ENCODE data around the gene ZFR.

DNA sequence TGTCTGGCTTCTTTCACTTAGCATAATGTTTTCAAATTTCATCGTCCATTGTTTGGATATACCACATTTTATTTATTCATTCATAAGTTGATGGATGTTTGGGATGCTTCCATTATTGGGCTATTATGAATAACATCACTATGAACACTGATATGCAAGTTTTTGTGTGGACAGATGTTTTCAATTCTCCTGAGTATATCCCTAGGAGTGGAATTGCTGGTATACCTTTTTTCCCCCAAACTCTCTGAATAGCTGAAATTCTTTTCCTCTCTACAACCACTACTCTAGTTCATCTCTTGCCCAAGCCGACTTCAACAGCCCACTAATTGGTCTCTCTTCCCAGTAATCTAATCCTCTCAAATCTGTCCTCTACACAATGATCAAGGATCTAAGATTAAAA, 4.7 kb upstream of the ZFR start:
- TF ChIP-seq, protein P1, sequence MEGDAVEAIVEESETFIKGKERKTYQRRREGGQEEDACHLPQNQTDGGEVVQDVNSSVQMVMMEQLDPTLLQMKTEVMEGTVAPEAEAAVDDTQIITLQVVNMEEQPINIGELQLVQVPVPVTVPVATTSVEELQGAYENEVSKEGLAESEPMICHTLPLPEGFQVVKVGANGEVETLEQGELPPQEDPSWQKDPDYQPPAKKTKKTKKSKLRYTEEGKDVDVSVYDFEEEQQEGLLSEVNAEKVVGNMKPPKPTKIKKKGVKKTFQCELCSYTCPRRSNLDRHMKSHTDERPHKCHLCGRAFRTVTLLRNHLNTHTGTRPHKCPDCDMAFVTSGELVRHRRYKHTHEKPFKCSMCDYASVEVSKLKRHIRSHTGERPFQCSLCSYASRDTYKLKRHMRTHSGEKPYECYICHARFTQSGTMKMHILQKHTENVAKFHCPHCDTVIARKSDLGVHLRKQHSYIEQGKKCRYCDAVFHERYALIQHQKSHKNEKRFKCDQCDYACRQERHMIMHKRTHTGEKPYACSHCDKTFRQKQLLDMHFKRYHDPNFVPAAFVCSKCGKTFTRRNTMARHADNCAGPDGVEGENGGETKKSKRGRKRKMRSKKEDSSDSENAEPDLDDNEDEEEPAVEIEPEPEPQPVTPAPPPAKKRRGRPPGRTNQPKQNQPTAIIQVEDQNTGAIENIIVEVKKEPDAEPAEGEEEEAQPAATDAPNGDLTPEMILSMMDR (conservative IDR thresholded peaks at IDR 0.05; ENCODE audit: low read depth, low read length): no peak
- no peak for TF ChIP-seq EZH2phosphoT487 (IDR thresholded peaks at IDR 0.05; ENCODE audit: borderline replicate concordance, low read length)
- no peak for TF ChIP-seq EZH2 (IDR thresholded peaks at IDR 0.05; ENCODE audit: low read length, unreplicated experiment)
